Endothelial cell of umbilical vein (primary cell): ENCODE results near the gene PRTN3. TPM values are rescaled to one million over a fixed set of nuclear protein-coding genes. Genes with fewer than 3 reads are reported as not detected.

Experiments used
- BruUV-seq: library from RNA; stranded (reverse); fragments of 400-500 nt; replicated peaks from 2 replicates; lab custom pipeline; 2021; lab: Mats Ljungman, UMichigan
- CTCF ChIA-PET: fragments of 300-600, 350-600 bp; sonication (Branson Sonifier 250); formaldehyde crosslinking; loops from one replicate; lab custom pipeline; 2021; ENCODE audit warnings: antibody characterized with exemption, inconsistent platforms; lab: Charles Lee
- POLR2A ChIA-PET: fragments of 300-600, 350-600 bp; sonication (Branson Sonifier 250); formaldehyde crosslinking; loops from one replicate; lab custom pipeline; 2021; ENCODE audit warnings: antibody characterized with exemption, inconsistent platforms; lab: Charles Lee
- DNase-seq: peaks from one replicate; pipeline ENCODE4 v3.0.0-alpha.2; 2011; ENCODE audit warnings: low read depth, low spot score
- FAIRE-seq: peaks from 2 replicates; lab custom pipeline; 2011; peaks lifted over from hg19 to GRCh38; lab: Jason Lieb, UNC
- H2AFZ ChIP-seq: 2 replicates; pipeline ENCODE4 v1.6.0; 2012; ENCODE audit warnings: low read depth, low read length, control low read depth, inconsistent platforms
- H3K27ac ChIP-seq: 2 replicates; pipeline ENCODE4 v1.5.1; 2011; ENCODE audit warnings: low read depth, mild to moderate bottlenecking, control low read depth, low read length, moderate library complexity; ENCODE audit not compliant: insufficient read depth
- H3K27me3 ChIP-seq, 2 experiments: 2 replicates each; pipeline versions ENCODE4 v1.6.0 to v1.6.1; 2011; ENCODE audit warnings: low read length in 2 of 2, mixed read lengths in 1 of 2; ENCODE audit not compliant: control insufficient read depth in 2 of 2, insufficient read depth in 2 of 2
- H3K36me3 ChIP-seq, 2 experiments: 2 replicates in 1 of 2; 3 replicates in 1 of 2; pipeline ENCODE4 v1.5.1; 2011; ENCODE audit warnings: low read length in 2 of 2, mild to moderate bottlenecking in 1 of 2, moderate library complexity in 1 of 2; ENCODE audit not compliant: control insufficient read depth in 2 of 2, insufficient read depth in 2 of 2; ENCODE audit errors: extremely low read depth in 1 of 2
- H3K4me1 ChIP-seq: 3 replicates; pipeline ENCODE4 v1.5.1; 2011; ENCODE audit warnings: mild to moderate bottlenecking, low read length; ENCODE audit not compliant: control insufficient read depth, insufficient read depth; ENCODE audit errors: extremely low read depth
- H3K4me2 ChIP-seq: 2 replicates; pipeline ENCODE4 v1.6.1; 2011; ENCODE audit warnings: low read length, control low read depth, mixed read lengths; ENCODE audit not compliant: insufficient read depth
- H3K4me3 ChIP-seq, 3 experiments: fragments of 200-600 bp in 1 of 3; sonication (generic), shearing (Covaris generic) in 1 of 3; replicated peaks in 1 of 3; 2 replicates each; pipeline ENCODE4 v1.5.1; 2011 to 2016; ENCODE audit warnings: control low read depth in 3 of 3, low read length in 3 of 3, mild to moderate bottlenecking in 2 of 3, inconsistent platforms in 1 of 3, low read depth in 1 of 3, moderate library complexity in 1 of 3; ENCODE audit not compliant: insufficient read depth in 1 of 3
- H3K79me2 ChIP-seq: 2 replicates; pipeline ENCODE4 v1.6.0; 2012; ENCODE audit warnings: low read length, inconsistent platforms; ENCODE audit not compliant: control insufficient read depth, insufficient read depth
- H3K9ac ChIP-seq: replicated peaks from 2 replicates; pipeline ENCODE3; 2011; ENCODE audit warnings: low read length, control low read depth; ENCODE audit not compliant: insufficient read depth; ENCODE audit errors: extremely low read depth
- H3K9me1 ChIP-seq: replicated peaks from 3 replicates; pipeline ENCODE4 v1.6.0; 2011; ENCODE audit warnings: mild to moderate bottlenecking, low read length; ENCODE audit not compliant: control insufficient read depth, insufficient read depth; ENCODE audit errors: extremely low read depth
- H3K9me3 ChIP-seq: replicated peaks from 2 replicates; pipeline ENCODE4 v1.5.1; 2012; ENCODE audit warnings: low read length, inconsistent platforms; ENCODE audit not compliant: control insufficient read depth, insufficient read depth
- H4K20me1 ChIP-seq: replicated peaks from 2 replicates; pipeline ENCODE3; 2011; ENCODE audit warnings: mild to moderate bottlenecking, low read length; ENCODE audit not compliant: control insufficient read depth, insufficient read depth; ENCODE audit errors: extremely low read depth
- EZH2 ChIP-seq: IDR thresholded peaks from 2 replicates; pipeline ENCODE4 v1.6.1; 2012; ENCODE audit warnings: borderline replicate concordance, low read depth, mild to moderate bottlenecking, moderate library complexity, low read length, inconsistent platforms; ENCODE audit not compliant: severe bottlenecking
- FOS ChIP-seq: IDR thresholded peaks from 2 replicates; pipeline ENCODE4 v1.6.1; 2011; ENCODE audit warnings: mild to moderate bottlenecking, low read length, moderate library complexity, borderline replicate concordance; ENCODE audit not compliant: insufficient read depth
- GATA2 ChIP-seq: IDR thresholded peaks from 2 replicates; pipeline ENCODE4 v1.7.0; 2011; ENCODE audit warnings: low read depth, mild to moderate bottlenecking, moderate library complexity, mixed read lengths, low read length; ENCODE audit not compliant: insufficient read length, insufficient read depth
- JUN ChIP-seq: IDR thresholded peaks from 2 replicates; pipeline ENCODE4 v1.6.1; 2011; ENCODE audit warnings: borderline replicate concordance, low read depth; ENCODE audit not compliant: insufficient read length, insufficient read depth
- MYC ChIP-seq: IDR thresholded peaks from one replicate; pipeline ENCODE4 v1.6.1; 2011; ENCODE audit warnings: mild to moderate bottlenecking, low read depth, low read length
- POLR2A ChIP-seq: IDR thresholded peaks from 2 replicates; pipeline ENCODE4 v1.6.1; 2012; ENCODE audit warnings: low read depth, mild to moderate bottlenecking, control low read depth, low read length
- POLR2AphosphoS5 ChIP-seq: IDR thresholded peaks from 2 replicates; pipeline ENCODE4 v1.6.1; 2012; ENCODE audit warnings: low read depth, mild to moderate bottlenecking, control low read depth, low read length, moderate library complexity; ENCODE audit not compliant: insufficient read depth
- dilution Hi-C: fragments of 300-500 bp; cut with MboI; formaldehyde crosslinking; loops from one replicate; pipeline ENCODE4 v1.15.0; 2019; ENCODE audit warnings: low sequenced_read_pairs; ENCODE audit not compliant: extremely low pct_ligation_motif_present
- intact Hi-C: fragments of 100-400 bp; cut with micrococcal nuclease; formaldehyde crosslinking; loops from one replicate; pipeline ENCODE4 v1.10.0; 2022
- polyA plus RNA-seq, 4 experiments: library from polyadenylated mRNA; depleted of rRNA in 3 of 4; stranded (reverse) in 3 of 4; unstranded in 1 of 4; fragments of >200 nt; gene quantifications; 2 replicates each; pipeline versions ENCODE4 v1.2.1 to v1.2.3, GENCODE V29; 2011 to 2012; ENCODE audit warnings: missing spikeins in 1 of 4
- total RNA-seq: library from RNA; stranded (reverse); gene quantifications from 2 replicates; pipeline ENCODE4 v1.2.3, GENCODE V29; 2021
- TF ChIP-seq, protein P1 (sequence below): IDR thresholded peaks from 2 replicates; pipeline ENCODE4 v1.6.1; 2011; ENCODE audit not compliant: insufficient read depth, insufficient read length
- TF ChIP-seq, protein P2 (sequence below), 2 donors: IDR thresholded peaks; 1 replicate in 1 of 2; 2 replicates in 1 of 2; pipeline ENCODE4 v1.5.1; 2011; ENCODE audit warnings: low read length in 2 of 2, mild to moderate bottlenecking in 2 of 2, moderate library complexity in 2 of 2, control low read depth in 1 of 2, inconsistent platforms in 1 of 2, low read depth in 1 of 2; ENCODE audit not compliant: insufficient read depth in 1 of 2; ENCODE audit errors: extremely low read depth in 1 of 2

Gene PRTN3
- total and polyA plus RNA-seq, 2 donors (not counting 3 experiments of a cell fraction or from before 2014, with no cell fraction given), result not detected

GRCh38 chr19:881385-882071, 40.7 kb downstream of the PRTN3 start:
- dilution Hi-C loops (no loop called here), intact Hi-C loops (no loop called here)
- Histone ChIP-seq H3K9ac (no peak overlapping the region), H3K4me2 (no peak overlapping the region), H3K9me3 (no peaks in the 10 kb centered on the region), H4K20me1 (no peaks in the 10 kb centered on the region), H3K27me3 (no peaks in the 10 kb centered on the region), H3K27ac (no peak overlapping the region), H2AFZ (no peak overlapping the region), H3K4me1 (no peaks in the 10 kb centered on the region), H3K9me1 (no peaks in the 10 kb centered on the region), H3K4me3 (no peak overlapping the region), H3K36me3 (peaks cover 3 to 40% of the 10 kb centered on the region in 2 experiments), H3K79me2 (no peaks in the 10 kb centered on the region)
- CTCF ChIA-PET, result no interaction called here
- POLR2A ChIA-PET, result no interaction called here
- FAIRE-seq (no peak), DNase-seq (no peak)
- TF ChIP-seq POLR2A (no peak), EZH2 (no peak), POLR2AphosphoS5 (no peak), JUN (no peak), FOS (no peak), GATA2 (no peak), MYC (no peak)
- TF ChIP-seq, protein P1, sequence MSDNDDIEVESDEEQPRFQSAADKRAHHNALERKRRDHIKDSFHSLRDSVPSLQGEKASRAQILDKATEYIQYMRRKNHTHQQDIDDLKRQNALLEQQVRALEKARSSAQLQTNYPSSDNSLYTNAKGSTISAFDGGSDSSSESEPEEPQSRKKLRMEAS, result no peak
- TF ChIP-seq, protein P2, sequence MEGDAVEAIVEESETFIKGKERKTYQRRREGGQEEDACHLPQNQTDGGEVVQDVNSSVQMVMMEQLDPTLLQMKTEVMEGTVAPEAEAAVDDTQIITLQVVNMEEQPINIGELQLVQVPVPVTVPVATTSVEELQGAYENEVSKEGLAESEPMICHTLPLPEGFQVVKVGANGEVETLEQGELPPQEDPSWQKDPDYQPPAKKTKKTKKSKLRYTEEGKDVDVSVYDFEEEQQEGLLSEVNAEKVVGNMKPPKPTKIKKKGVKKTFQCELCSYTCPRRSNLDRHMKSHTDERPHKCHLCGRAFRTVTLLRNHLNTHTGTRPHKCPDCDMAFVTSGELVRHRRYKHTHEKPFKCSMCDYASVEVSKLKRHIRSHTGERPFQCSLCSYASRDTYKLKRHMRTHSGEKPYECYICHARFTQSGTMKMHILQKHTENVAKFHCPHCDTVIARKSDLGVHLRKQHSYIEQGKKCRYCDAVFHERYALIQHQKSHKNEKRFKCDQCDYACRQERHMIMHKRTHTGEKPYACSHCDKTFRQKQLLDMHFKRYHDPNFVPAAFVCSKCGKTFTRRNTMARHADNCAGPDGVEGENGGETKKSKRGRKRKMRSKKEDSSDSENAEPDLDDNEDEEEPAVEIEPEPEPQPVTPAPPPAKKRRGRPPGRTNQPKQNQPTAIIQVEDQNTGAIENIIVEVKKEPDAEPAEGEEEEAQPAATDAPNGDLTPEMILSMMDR (IDR thresholded peaks at IDR 0.05; ENCODE audit: extremely low read depth in 1 of 2, insufficient read depth in 1 of 2, low read depth in 1 of 2, low read length in 2 of 2), result no peak
- BruUV-seq, result no TSS peak
